GM21717 (cell line): ENCODE data around the gene MED9.

Experiments used
- ATAC-seq: cut with Tn5 transposase; IDR thresholded peaks from one replicate; pipeline ENCODE4 v1.9.1; 2021; ENCODE audit warnings: mild to moderate bottlenecking, moderate library complexity; ENCODE audit not compliant: unreplicated experiment

Gene MED9

DNA sequence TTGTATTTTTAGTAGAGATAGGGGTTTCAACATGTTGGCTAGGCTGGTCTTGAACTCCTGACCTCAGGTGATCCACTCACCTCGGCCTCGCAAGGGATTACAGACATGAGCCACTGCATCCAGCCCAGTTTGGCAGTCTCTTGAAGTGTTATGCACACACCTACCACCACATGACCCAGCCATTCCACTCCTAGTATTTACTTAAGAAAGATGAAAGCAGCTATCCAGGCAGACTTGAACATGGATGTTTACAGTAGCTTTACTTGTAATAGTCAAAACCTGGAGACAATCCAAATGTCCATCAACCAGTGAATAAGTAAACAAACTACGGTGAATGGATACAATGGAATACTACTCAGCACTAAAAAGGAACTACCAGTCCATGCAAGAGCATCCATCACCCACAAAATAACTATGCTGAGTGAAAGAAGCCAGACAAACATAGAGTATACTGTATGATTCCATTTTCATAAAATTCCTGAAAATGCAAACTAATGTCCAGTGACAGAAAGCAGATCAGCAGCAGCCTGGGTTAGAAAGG, 57.2 kb downstream of the MED9 start:
- ATAC-seq = no peak

DNA sequence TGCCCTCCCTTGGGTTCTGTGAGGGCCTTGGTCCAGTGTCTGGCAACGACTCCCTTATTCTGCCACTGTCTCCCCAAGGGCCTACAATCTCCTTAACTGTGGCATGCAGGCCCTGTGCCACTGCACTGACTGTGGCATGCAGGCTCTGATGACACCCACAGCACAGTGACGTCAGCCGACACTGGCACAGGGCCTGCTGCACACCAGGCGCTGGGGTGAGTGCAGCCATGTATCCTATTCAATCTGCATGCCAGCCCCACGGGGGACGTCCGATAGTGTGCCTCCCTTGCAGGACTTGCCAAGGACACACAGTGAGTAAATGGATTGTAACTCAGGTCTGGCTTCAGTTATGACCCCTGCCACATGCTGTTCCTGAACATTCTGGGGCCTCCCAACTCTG, 59.2 kb downstream of the MED9 start:
- no peak for ATAC-seq

GRCh38 chr17:17536702-17537101, 59.9 kb downstream of the MED9 start:
- ATAC-seq = no peak

GRCh38 chr17:17537311-17538099, 60.7 kb downstream of the MED9 start:
- no peak for ATAC-seq

- ATAC-seq = no peak
Measured at GRCh38 chr17:17538417-17539391, 61.9 kb downstream of the MED9 start.

DNA sequence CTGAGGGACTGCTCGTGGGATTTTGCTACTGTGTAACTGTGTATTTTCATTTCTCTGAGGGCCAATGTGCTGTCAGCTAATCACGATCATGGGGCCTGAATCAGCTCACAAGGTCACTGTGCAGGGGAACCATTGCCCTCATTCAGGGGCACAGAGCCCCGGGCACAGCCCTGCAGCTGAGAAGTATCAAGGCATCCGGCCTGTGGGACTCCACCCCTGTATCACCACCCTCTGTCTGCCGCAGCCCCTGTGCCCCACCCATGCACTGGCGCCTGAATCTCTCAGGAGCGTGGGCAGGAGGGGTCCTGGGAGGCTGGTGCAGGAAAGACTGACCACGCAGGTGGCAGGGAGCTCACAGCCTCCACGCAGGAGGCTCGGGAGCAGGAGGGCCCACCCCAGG, 62.8 kb downstream of the MED9 start:
- ATAC-seq = no peak

DNA sequence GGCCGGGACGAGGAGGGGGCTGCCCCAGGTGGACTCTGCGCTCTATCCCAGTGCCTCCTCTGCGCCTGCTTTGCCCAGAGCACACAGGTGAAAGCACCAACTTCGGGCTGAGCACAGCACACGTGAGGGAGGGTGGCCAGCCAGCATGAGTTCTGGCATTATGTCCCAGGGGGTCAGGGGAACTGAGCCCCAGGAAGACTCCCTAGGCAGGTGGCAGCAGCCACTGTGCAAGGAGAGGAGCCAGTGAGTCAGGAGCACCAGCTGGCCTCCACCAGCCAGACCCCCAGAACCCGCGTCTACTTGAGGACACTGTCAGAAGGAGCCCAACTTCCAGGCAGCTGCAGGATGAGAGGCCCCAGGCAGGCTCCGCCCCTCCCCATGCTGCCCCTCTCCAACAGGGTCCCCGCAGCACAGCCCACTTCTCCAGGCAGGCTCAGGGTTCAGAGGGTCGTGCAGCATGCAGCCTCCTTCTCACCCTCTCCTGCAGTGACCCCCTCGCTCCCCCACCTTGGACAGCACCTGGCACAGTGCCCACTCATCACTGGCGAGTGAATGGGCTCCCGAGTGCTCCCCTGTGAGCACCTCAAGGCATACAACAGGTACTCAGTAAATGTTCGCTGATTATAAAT, 63.6 kb downstream of the MED9 start:
- ATAC-seq = no peak

DNA sequence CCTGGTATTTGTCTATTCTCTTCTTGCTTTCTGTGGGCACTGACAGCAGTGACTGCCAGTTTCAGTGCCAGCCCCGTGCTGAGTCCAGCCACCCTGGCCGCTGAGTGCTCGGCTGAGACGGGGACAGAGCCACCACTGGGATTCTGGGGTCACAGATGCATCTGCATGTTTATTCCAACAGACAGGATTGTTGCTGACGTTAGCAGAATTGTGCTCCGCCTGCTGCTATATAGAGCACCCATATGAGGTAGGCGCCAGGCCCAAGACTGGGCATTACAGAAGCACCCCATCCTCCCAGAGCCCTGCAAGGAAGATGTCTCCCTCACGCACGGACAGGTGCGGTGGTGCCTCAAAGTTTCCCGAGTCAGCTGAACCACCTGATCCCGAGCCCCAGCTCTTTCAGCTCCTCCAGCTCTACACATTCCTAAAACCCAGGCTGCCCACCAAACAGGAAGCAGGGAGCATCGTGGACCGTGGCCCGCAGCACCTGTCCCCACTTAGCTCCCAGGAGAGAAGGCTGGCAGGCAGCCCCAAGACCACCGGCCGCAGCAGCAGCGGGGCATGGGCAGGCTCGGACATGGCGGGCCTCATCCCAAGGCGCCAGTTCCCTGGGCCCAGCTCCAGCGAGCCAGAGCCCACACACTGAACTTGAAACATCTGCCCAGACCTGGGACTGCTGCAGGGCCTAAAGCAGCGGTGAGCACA, 64.3 kb downstream of the MED9 start:
- ATAC-seq = no peak

DNA sequence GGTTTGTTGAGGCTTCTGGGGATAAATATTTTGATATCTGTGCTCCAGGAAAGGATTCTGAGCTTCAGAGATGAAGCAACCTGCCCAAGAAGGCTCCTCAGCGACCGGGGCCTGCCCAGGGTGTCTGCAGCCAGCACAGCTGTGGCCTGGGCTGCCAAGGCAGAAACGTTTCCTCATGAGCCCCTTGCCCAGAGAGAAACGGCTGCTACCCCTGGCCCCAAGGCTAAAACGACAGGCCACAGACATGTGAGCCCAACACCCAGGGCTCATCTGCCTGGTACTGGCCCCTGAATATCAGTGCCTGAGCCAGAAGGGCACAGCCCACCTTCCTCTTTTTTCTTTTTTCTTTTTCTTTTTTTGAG, 64.8 kb downstream of the MED9 start:
- no peak for ATAC-seq
